Measurements from ENCODE around the gene GPRC5C.
"Not testable (repeated sequence)": the region's sequence is repeated elsewhere in the genome, so short reads cannot be mapped to it uniquely, and the experiment has no call there.

Gene GPRC5C

DNA sequence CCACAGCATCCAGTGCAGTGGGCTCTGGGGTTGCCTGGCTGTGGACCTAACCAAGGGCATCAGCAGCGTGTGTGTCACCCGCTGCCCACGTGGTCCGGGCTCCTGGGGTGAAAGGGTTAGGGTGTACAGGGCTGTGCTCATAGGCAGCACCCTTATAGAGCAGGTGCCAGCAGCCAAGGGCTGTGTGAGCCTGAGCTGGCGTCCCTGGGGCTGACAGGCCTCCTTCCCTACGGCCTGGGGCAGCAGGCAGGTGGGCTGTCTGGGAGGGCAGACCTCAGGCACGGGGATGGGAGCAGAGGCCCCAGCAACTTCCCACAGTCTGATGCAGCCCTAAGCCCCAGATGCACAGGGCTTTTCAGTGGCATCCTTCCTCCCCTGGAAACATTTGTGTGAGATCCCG lies 48.4 kb downstream of the GPRC5C start:
- Histone ChIP-seq H3K4me3 (ENCODE audit: low read depth in 1 of 2, low read length in 1 of 2) (no peak overlapping the region), H3K4me1 (ENCODE audit: control insufficient read depth in 1 of 2, insufficient read depth in 1 of 2, low read depth in 1 of 2, low read length in 1 of 2) (peaks cover 27 to 29% of the 10 kb centered on the region in 2 experiments), H3K9me3 (no peaks in the 10 kb centered on the region), H3K36me3 (peaks cover 100% of the 10 kb centered on the region), H3K27ac (peak overlapping the region; percentile 15), H3K27me3 (no peaks in the 10 kb centered on the region)
- TF ChIP-seq, protein P1, sequence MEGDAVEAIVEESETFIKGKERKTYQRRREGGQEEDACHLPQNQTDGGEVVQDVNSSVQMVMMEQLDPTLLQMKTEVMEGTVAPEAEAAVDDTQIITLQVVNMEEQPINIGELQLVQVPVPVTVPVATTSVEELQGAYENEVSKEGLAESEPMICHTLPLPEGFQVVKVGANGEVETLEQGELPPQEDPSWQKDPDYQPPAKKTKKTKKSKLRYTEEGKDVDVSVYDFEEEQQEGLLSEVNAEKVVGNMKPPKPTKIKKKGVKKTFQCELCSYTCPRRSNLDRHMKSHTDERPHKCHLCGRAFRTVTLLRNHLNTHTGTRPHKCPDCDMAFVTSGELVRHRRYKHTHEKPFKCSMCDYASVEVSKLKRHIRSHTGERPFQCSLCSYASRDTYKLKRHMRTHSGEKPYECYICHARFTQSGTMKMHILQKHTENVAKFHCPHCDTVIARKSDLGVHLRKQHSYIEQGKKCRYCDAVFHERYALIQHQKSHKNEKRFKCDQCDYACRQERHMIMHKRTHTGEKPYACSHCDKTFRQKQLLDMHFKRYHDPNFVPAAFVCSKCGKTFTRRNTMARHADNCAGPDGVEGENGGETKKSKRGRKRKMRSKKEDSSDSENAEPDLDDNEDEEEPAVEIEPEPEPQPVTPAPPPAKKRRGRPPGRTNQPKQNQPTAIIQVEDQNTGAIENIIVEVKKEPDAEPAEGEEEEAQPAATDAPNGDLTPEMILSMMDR (IDR thresholded peaks at IDR 0.05): no peak

DNA sequence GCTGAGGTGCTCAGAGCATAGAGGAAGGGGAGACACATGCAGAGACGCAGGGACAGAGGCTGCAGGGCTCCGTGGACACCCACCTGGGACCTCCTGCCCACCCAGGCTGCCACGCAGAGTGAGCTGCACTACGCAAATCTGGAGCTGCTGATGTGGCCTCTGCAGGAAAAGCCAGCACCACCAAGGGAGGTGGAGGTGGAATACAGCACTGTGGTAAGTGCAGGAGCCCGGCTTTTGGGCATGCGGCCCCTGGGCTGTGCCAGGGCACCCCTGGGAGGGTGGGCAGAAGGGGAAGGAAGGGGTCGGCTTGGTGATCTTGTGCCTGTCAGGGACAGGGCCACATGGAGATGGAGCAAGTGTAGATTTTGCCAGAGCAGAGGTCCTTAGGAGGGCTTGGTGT lies 49.7 kb downstream of the GPRC5C start:
- H3K36me3 ChIP-seq: peaks cover 100% of the 10 kb centered on the region
- TF ChIP-seq, protein P1 (IDR thresholded peaks at IDR 0.05): no peak
- H3K4me1 ChIP-seq (ENCODE audit: control insufficient read depth in 1 of 2, insufficient read depth in 1 of 2, low read depth in 1 of 2, low read length in 1 of 2): peaks cover 27 to 29% of the 10 kb centered on the region in 2 experiments
- no peak overlapping the region for H3K27ac ChIP-seq
- no peaks in the 10 kb centered on the region for H3K9me3 ChIP-seq
- H3K4me3 ChIP-seq (ENCODE audit: low read depth in 1 of 2, low read length in 1 of 2): no peak overlapping the region
- no peaks in the 10 kb centered on the region for H3K27me3 ChIP-seq

DNA sequence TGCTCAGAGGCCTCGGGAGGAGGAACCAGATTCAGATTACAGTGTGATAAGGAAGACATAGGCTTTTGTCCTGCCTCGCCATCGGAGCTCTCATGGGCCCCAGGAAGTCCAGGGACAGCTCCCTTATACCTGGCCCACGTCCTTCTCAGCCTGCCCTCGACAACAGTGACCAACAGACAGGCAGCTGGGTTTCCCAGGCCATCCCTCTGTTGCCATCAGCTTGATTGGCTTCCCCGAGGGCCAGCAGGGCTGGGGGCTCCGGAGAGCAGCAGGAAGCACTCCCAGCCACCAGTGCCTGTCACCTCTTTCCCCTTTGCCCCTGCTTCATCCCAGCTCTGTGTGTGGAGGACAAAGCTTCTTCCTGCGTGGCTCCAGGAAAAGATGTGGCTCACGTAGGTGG lies 52.2 kb downstream of the GPRC5C start:
- H3K36me3 ChIP-seq: peaks cover 98% of the 10 kb centered on the region
- no peaks in the 10 kb centered on the region for H3K27me3 ChIP-seq
- no peaks in the 10 kb centered on the region for H3K9me3 ChIP-seq
- TF ChIP-seq, protein P1 (IDR thresholded peaks at IDR 0.05): no peak
- H3K27ac ChIP-seq: peak overlapping the region; percentile 5
- H3K4me1 ChIP-seq (ENCODE audit: control insufficient read depth in 1 of 2, insufficient read depth in 1 of 2, low read depth in 1 of 2, low read length in 1 of 2): peaks cover 7 to 8% of the 10 kb centered on the region in 2 experiments
- no peak overlapping the region for H3K4me3 ChIP-seq (ENCODE audit: low read depth in 1 of 2, low read length in 1 of 2)

DNA sequence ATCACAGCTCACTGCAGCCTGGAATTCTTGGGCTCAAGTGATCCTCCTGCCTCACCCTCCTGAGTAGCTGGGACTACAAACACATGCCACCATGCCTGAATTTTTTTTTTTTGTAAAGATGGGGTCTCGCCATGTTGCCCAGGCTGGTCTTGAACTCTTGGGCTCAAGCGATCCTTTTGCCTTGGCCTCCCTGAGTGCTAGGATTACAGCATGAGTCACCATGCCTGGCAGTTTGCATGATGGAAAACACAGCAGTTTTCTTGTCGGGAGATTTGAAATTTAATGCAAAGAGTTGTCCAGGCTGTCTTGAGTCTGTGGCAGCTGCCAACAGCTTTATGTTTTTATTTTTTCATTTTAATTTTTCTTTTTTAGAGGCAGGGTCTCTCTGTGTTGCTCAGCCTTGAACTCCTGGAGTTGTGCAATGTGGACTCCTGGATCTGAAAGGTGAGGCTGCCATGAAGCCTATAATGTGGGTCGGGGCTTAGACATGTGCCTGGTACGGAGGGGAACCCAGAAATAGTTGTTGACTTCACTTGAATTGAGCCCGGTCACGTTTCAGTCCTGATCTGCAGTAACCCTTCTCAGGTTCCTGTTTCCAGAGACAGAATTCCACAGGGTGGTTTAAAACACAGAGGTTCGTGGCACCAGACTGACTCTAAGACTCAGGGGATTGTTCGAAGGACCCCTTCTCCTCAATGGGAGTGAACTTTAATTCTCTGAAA lies 53.3 kb downstream of the GPRC5C start:
- no peaks in the 10 kb centered on the region for H3K9me3 ChIP-seq
- H3K27me3 ChIP-seq: no peaks in the 10 kb centered on the region
- H3K4me1 ChIP-seq (ENCODE audit: control insufficient read depth in 1 of 2, insufficient read depth in 1 of 2, low read depth in 1 of 2, low read length in 1 of 2): no peaks in the 10 kb centered on the region
- TF ChIP-seq, protein P1 (IDR thresholded peaks at IDR 0.05): no peak
- peaks cover 87% of the 10 kb centered on the region for H3K36me3 ChIP-seq
- no peak overlapping the region for H3K4me3 ChIP-seq (ENCODE audit: low read depth in 1 of 2, low read length in 1 of 2)
- no peak overlapping the region for H3K27ac ChIP-seq

DNA sequence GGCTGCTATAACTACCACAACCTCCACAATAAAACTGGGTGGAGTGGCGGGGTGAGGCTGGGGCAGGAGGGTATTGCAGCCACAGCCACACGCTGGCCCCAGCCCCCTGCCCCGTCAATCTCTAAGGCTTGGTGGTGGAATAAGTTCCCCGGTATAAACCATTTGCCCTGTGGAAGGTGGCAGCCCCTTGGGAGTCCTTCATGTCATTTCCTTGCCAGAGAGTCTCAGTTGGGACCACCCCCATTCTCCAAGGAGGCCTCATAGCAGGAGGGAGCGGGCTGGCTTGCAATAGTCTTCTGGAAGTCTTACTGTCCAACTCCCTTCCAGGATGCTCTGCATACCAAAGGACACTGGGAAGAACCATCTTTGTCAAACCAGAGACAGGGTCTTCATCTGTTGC lies 54.0 kb downstream of the GPRC5C start:
- Histone ChIP-seq H3K27me3 (no peaks in the 10 kb centered on the region), H3K4me1 (ENCODE audit: control insufficient read depth in 1 of 2, insufficient read depth in 1 of 2, low read depth in 1 of 2, low read length in 1 of 2) (no peaks in the 10 kb centered on the region), H3K36me3 (peaks cover 80% of the 10 kb centered on the region), H3K27ac (peak overlapping the region; percentile 3), H3K9me3 (no peaks in the 10 kb centered on the region), H3K4me3 (ENCODE audit: low read depth in 1 of 2, low read length in 1 of 2) (no peak overlapping the region)
- TF ChIP-seq, protein P1 (IDR thresholded peaks at IDR 0.05): no peak

DNA sequence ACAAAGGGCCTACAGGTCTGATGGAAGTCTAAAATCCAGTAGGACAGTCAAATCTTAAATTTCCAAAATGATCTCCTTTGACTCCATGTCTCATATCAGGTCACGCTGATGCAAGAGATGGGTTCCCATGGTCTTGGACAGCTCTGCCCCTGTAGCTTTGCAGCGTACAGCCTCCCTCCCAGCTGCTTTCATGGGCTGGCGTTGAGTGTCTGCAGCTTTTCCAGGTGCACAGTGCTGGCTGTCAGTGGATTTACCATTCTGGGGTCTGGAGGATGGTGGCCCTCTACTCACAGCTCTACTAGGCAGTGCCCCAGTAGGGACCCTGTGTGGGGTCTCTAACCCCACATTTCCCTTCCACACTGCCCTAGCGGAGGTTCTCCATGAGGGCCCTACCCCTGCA lies 56.4 kb downstream of the GPRC5C start:
- not testable (repeated sequence) for H3K4me1 ChIP-seq (ENCODE audit: control insufficient read depth in 1 of 2, insufficient read depth in 1 of 2, low read depth in 1 of 2, low read length in 1 of 2); H3K4me3 ChIP-seq (ENCODE audit: low read depth in 1 of 2, low read length in 1 of 2); H3K27ac ChIP-seq; H3K9me3 ChIP-seq; H3K27me3 ChIP-seq
- peaks cover 56% of the 10 kb centered on the region for H3K36me3 ChIP-seq
